IMR-90 (cell line): ENCODE results near the gene KCTD20. TPM values are rescaled to one million over a fixed set of nuclear protein-coding genes. Genes with fewer than 3 reads are reported as not detected.

Experiments used
- ATAC-seq: fragments of 200-7000 bp; cut with Tn5 transposase; 2 replicates; pipeline ENCODE4 v1.9.1; 2020; ENCODE audit warnings: low read depth, mild to moderate bottlenecking, moderate library complexity
- BruUV-seq: library from RNA; stranded (reverse); fragments of 400-500 nt; replicated peaks from 2 replicates; lab custom pipeline; 2021; lab: Mats Ljungman, UMichigan
- CTCF ChIA-PET: fragments of 300-600 bp; formaldehyde crosslinking; extraction: SDS; loops from one replicate; lab custom pipeline; 2021; ENCODE audit warnings: antibody characterized with exemption; lab: Yijun Ruan, JAX
- POLR2A ChIA-PET: fragments of 300-600 bp; sonication (Branson Sonifier 250); formaldehyde crosslinking; loops from one replicate; lab custom pipeline; 2022; ENCODE audit warnings: antibody characterized with exemption; ENCODE audit not compliant: unreplicated experiment; lab: Charles Lee
- DNase-seq: peaks from one replicate; pipeline ENCODE4 v3.0.0; 2013
- H2AFZ ChIP-seq: replicated peaks from 2 replicates; pipeline ENCODE3; 2013; ENCODE audit warnings: low read length, mild to moderate bottlenecking; ENCODE audit not compliant: poor library complexity
- H2AK5ac ChIP-seq: 2 replicates; pipeline ENCODE4 v1.6.1; 2013; ENCODE audit warnings: low read depth, low read length, inconsistent platforms
- H2AK9ac ChIP-seq: replicated peaks from 2 replicates; pipeline ENCODE3; 2013; ENCODE audit warnings: mild to moderate bottlenecking, low read depth, low read length, moderate library complexity; ENCODE audit not compliant: poor library complexity
- H2BK120ac ChIP-seq: 2 replicates; pipeline ENCODE4 v1.6.1; 2013; ENCODE audit warnings: low read depth, low read length, inconsistent platforms
- H2BK15ac ChIP-seq: 3 replicates; pipeline ENCODE4 v1.6.1; 2013; ENCODE audit warnings: low read depth, low read length, inconsistent platforms
- H2BK20ac ChIP-seq: 2 replicates; pipeline ENCODE4 v1.6.1; 2013; ENCODE audit warnings: low read depth, mild to moderate bottlenecking, inconsistent platforms, low read length, moderate library complexity
- H2BK5ac ChIP-seq: 2 replicates; pipeline ENCODE4 v1.6.1; 2013; ENCODE audit warnings: mild to moderate bottlenecking, low read depth, low read length, inconsistent platforms; ENCODE audit not compliant: poor library complexity, severe bottlenecking
- H3K14ac ChIP-seq: replicated peaks from 2 replicates; pipeline ENCODE4 v1.6.1; 2013; ENCODE audit warnings: low read depth, low read length, inconsistent platforms
- H3K18ac ChIP-seq: 2 replicates; pipeline ENCODE4 v1.6.1; 2013; ENCODE audit warnings: low read depth, low read length, control low read depth
- H3K23ac ChIP-seq: 2 replicates; pipeline ENCODE4 v1.6.1; 2013; ENCODE audit warnings: low read depth, low read length, inconsistent platforms
- H3K27ac ChIP-seq: 2 replicates; pipeline ENCODE4 v1.5.1; 2013; ENCODE audit warnings: mild to moderate bottlenecking, control low read depth, low read length; ENCODE audit not compliant: insufficient read depth
- H3K27me3 ChIP-seq: 2 replicates; pipeline ENCODE4 v1.6.1; 2013; ENCODE audit warnings: low read length; ENCODE audit not compliant: control insufficient read depth, insufficient read depth
- H3K36me3 ChIP-seq: 2 replicates; pipeline ENCODE4 v1.6.1; 2013; ENCODE audit warnings: low read length, mixed read lengths; ENCODE audit not compliant: control insufficient read depth, insufficient read depth
- H3K4ac ChIP-seq: 2 replicates; pipeline ENCODE4 v1.6.1; 2013; ENCODE audit warnings: low read depth, low read length, inconsistent platforms
- H3K4me1 ChIP-seq: 2 replicates; pipeline ENCODE4 v1.6.1; 2013; ENCODE audit warnings: low read length, mixed read lengths; ENCODE audit not compliant: control insufficient read depth, insufficient read depth
- H3K4me2 ChIP-seq: 2 replicates; pipeline ENCODE4 v1.6.1; 2013; ENCODE audit warnings: low read depth, mild to moderate bottlenecking, control low read depth, low read length, moderate library complexity
- H3K4me3 ChIP-seq: 2 replicates; pipeline ENCODE4 v1.5.1; 2013; ENCODE audit warnings: low read depth, mild to moderate bottlenecking, control low read depth, low read length, moderate library complexity; ENCODE audit not compliant: insufficient read depth
- H3K56ac ChIP-seq: 2 replicates; pipeline ENCODE4 v1.6.1; 2013; ENCODE audit warnings: low read length, inconsistent platforms; ENCODE audit not compliant: insufficient read depth; ENCODE audit errors: extremely low read depth
- H3K79me1 ChIP-seq, 2 experiments: 2 replicates each; pipeline ENCODE4 v1.6.1; 2013; ENCODE audit warnings: low read length in 2 of 2, inconsistent platforms in 1 of 2, low read depth in 1 of 2
- H3K9ac ChIP-seq: 2 replicates; pipeline ENCODE4 v1.6.1; 2013; ENCODE audit warnings: low read depth, low read length, control low read depth
- H3K9me1 ChIP-seq: 2 replicates; pipeline ENCODE4 v1.6.1; 2013; ENCODE audit warnings: low read length, inconsistent platforms; ENCODE audit not compliant: insufficient read depth
- H3K9me3 ChIP-seq: 2 replicates; pipeline ENCODE4 v1.6.1; 2013; ENCODE audit warnings: low read length; ENCODE audit not compliant: control insufficient read depth, insufficient read depth
- H4K20me1 ChIP-seq: 2 replicates; pipeline ENCODE4 v1.6.1; 2013; ENCODE audit warnings: low read length, inconsistent platforms; ENCODE audit not compliant: insufficient read depth
- H4K5ac ChIP-seq: 2 replicates; pipeline ENCODE4 v1.6.1; 2013; ENCODE audit warnings: mild to moderate bottlenecking, low read depth, low read length, control low read depth
- H4K8ac ChIP-seq, 2 experiments: 2 replicates each; pipeline ENCODE4 v1.6.1; 2013; ENCODE audit warnings: low read depth in 2 of 2, low read length in 2 of 2, control low read depth in 1 of 2, inconsistent platforms in 1 of 2
- H4K91ac ChIP-seq: 2 replicates; pipeline ENCODE4 v1.6.1; 2013; ENCODE audit warnings: low read depth, low read length, inconsistent platforms; ENCODE audit not compliant: insufficient read depth
- BHLHE40 ChIP-seq: fragments of 150-350 bp; IDR thresholded peaks from 2 replicates; pipeline ENCODE4 v1.6.1; 2016; ENCODE audit warnings: mild to moderate bottlenecking, low read depth, low read length
- CEBPB ChIP-seq: IDR thresholded peaks from 2 replicates; pipeline ENCODE4 v1.6.1; 2012; ENCODE audit warnings: low read depth, low read length, improper control_type of control experiment
- CHD1 ChIP-seq: IDR thresholded peaks from 2 replicates; pipeline ENCODE4 v1.6.1; 2012; ENCODE audit warnings: low read depth, low read length, improper control_type of control experiment
- CTCF ChIP-seq: conservative IDR thresholded peaks from 2 replicates; pipeline ENCODE4 v1.5.1; 2012; ENCODE audit warnings: mild to moderate bottlenecking, low read depth, low read length, improper control_type of control experiment
- ELK1 ChIP-seq: fragments of 150-350 bp; IDR thresholded peaks from 2 replicates; pipeline ENCODE4 v1.6.1; 2016; ENCODE audit warnings: low read depth, mild to moderate bottlenecking, low read length, moderate library complexity, borderline replicate concordance
- FOS ChIP-seq: fragments of 150-350 bp; IDR thresholded peaks from 2 replicates; pipeline ENCODE4 v1.6.1; 2016; ENCODE audit warnings: low read depth, low read length
- MAFK ChIP-seq: IDR thresholded peaks from 2 replicates; pipeline ENCODE4 v1.6.1; 2012; ENCODE audit warnings: low read depth, low read length, improper control_type of control experiment
- MAZ ChIP-seq: IDR thresholded peaks from 2 replicates; pipeline ENCODE4 v1.6.1; 2012; ENCODE audit warnings: low read depth, mild to moderate bottlenecking, low read length, improper control_type of control experiment, moderate library complexity, borderline replicate concordance
- MXI1 ChIP-seq: IDR thresholded peaks from 2 replicates; pipeline ENCODE4 v1.6.1; 2012; ENCODE audit warnings: low read depth, mild to moderate bottlenecking, low read length, moderate library complexity, borderline replicate concordance
- NFE2L2 ChIP-seq: fragments of 150-350 bp; IDR thresholded peaks from 2 replicates; pipeline ENCODE4 v1.6.1; 2016; ENCODE audit warnings: low read depth, mild to moderate bottlenecking, low read length
- POLR2A ChIP-seq: IDR thresholded peaks from 2 replicates; pipeline ENCODE4 v1.6.1; 2012; ENCODE audit warnings: mild to moderate bottlenecking, low read depth, low read length
- RAD21 ChIP-seq: IDR thresholded peaks from 2 replicates; pipeline ENCODE4 v1.6.1; 2012; ENCODE audit warnings: low read length, improper control_type of control experiment
- RCOR1 ChIP-seq: IDR thresholded peaks from 2 replicates; pipeline ENCODE4 v1.6.1; 2012; ENCODE audit warnings: mild to moderate bottlenecking, low read length, improper control_type of control experiment; ENCODE audit not compliant: insufficient replicate concordance
- RFX5 ChIP-seq: IDR thresholded peaks from 2 replicates; pipeline ENCODE4 v1.8.0; 2012; ENCODE audit warnings: low read depth, mild to moderate bottlenecking, low read length, moderate library complexity
- SMC3 ChIP-seq: fragments of 150-350 bp; IDR thresholded peaks from 2 replicates; pipeline ENCODE4 v1.6.1; 2016; ENCODE audit warnings: low read depth, mild to moderate bottlenecking, antibody characterized with exemption, low read length, moderate library complexity
- USF2 ChIP-seq: fragments of 150-350 bp; IDR thresholded peaks from 2 replicates; pipeline ENCODE4 v1.6.1; 2017; ENCODE audit warnings: mild to moderate bottlenecking, antibody characterized with exemption, low read length, low read depth
- WGBS, 2 experiments: methylation state at CpG; one replicate each; pipeline versions ENCODE4 v1.1.5 to v1.1.7; 2013; ENCODE audit warnings: missing lambda C conversion rate in 2 of 2; ENCODE audit not compliant: insufficient read length in 1 of 2; ENCODE audit errors: extremely low coverage in 2 of 2; 5-methylcytosine and 5-hydroxymethylcytosine counted together
- dilution Hi-C: fragments of 300-500 bp; cut with HindIII; formaldehyde crosslinking; loops from one replicate; pipeline ENCODE4 v1.14.3; 2018; ENCODE audit warnings: low sequenced_read_pairs; ENCODE audit not compliant: unreplicated experiment
- in situ Hi-C: fragments of 300-500 bp; cut with MboI; formaldehyde crosslinking; loops from 3 replicates; pipeline ENCODE4 v1.14.3; 2019; ENCODE audit warnings: low sequenced_read_pairs, inconsistent platforms, mixed read lengths
- intact Hi-C: fragments of 100-400 bp; cut with micrococcal nuclease; formaldehyde crosslinking; loops from 2 replicates; pipeline ENCODE4 v1.10.0; 2022
- polyA plus RNA-seq, 3 experiments: library from polyadenylated mRNA; depleted of rRNA; stranded (reverse); fragments of >200 nt; gene quantifications; 2 replicates each; pipeline ENCODE4 v1.2.3, GENCODE V29; 2012; ENCODE audit warnings: low replicate concordance in 1 of 3
- total RNA-seq: library from RNA; depleted of rRNA; stranded (reverse); fragments of >200 nt; gene quantifications from 2 replicates; pipeline ENCODE4 v1.2.3, GENCODE V29; 2012

KCTD20 gene
- total and polyA plus RNA-seq, 2 of the 4 experiments (the other 2 are of a cell fraction) = 55.4 to 150 TPM

- H3K56ac ChIP-seq = no peak overlapping the region
- no peak overlapping the region for H2BK20ac ChIP-seq
- H3K4me1 ChIP-seq = peaks cover 5% of the 10 kb centered on the region
- no peak overlapping the region for H2BK120ac ChIP-seq
- no peak overlapping the region; the same call in 1 of the 2 replicates for H3K14ac ChIP-seq
- H3K9me3 ChIP-seq = no peaks in the 10 kb centered on the region
- no peak overlapping the region for H3K4me3 ChIP-seq
- 0 out of 2 replicates have a peak, but pooled peaks cover 3% of the 10 kb centered on the region for H3K9me1 ChIP-seq
- H4K5ac ChIP-seq = no peak overlapping the region
- H3K36me3 ChIP-seq = peaks cover 11% of the 10 kb centered on the region
- POLR2A ChIA-PET = interaction anchor here (0.6 to 1.1 kb wide), 2 partner anchors 83 to 327 kb away, joined by 6 to 13 read pairs; no protein-coding TSS in a partner anchor
- no peak overlapping the region for H2BK5ac ChIP-seq
- H2BK15ac ChIP-seq = no peak overlapping the region
- CTCF ChIA-PET = no interaction called here
- H2AFZ ChIP-seq = no peak overlapping the region
- no peak for ATAC-seq
- in situ Hi-C loops (no loop called here), intact Hi-C loops (no loop called here), dilution Hi-C loops (no loop called here)
- no peak for TF ChIP-seq MAFK
- no peak for TF ChIP-seq FOS
- TF ChIP-seq RFX5 = no peak
- no peak for TF ChIP-seq BHLHE40
- no peak for TF ChIP-seq CTCF
- TF ChIP-seq CEBPB = no peak
- no peak for TF ChIP-seq MAZ
- TF ChIP-seq CHD1 = no peak
- TF ChIP-seq RCOR1 = no peak
- no peak for TF ChIP-seq ELK1
- TF ChIP-seq RAD21 = no peak
- TF ChIP-seq NFE2L2 = no peak
- TF ChIP-seq SMC3 = no peak
- TF ChIP-seq USF2 = no peak
- no peak for TF ChIP-seq POLR2A
- TF ChIP-seq MXI1 = no peak
- H2AK5ac ChIP-seq = no peak overlapping the region
- no peak overlapping the region for H3K23ac ChIP-seq
- no peak overlapping the region for H3K9ac ChIP-seq
- H4K91ac ChIP-seq = no peak overlapping the region
- H3K79me1 ChIP-seq = peaks cover 18 to 61% of the 10 kb centered on the region in 2 experiments
- H4K8ac ChIP-seq = no peak overlapping the region
- BruUV-seq = no TSS peak
- DNase-seq = no peak
- H3K18ac ChIP-seq = no peak overlapping the region
- no peak overlapping the region for H3K27ac ChIP-seq
- WGBS, 2 experiments = no CpG with 5 or more reads among the region's 2 CpGs
- H2AK9ac ChIP-seq = no peak overlapping the region
- H4K20me1 ChIP-seq = peaks cover 3% of the 10 kb centered on the region; the same call in 1 of the 2 replicates
- no peaks in the 10 kb centered on the region for H3K27me3 ChIP-seq
- no peak overlapping the region for H3K4me2 ChIP-seq
- H3K4ac ChIP-seq = no peak overlapping the region
Observed at GRCh38 chr6:36526066-36526465, 83.3 kb downstream of the KCTD20 start.
